ENCODE measurements around the gene RARG.

DNA sequence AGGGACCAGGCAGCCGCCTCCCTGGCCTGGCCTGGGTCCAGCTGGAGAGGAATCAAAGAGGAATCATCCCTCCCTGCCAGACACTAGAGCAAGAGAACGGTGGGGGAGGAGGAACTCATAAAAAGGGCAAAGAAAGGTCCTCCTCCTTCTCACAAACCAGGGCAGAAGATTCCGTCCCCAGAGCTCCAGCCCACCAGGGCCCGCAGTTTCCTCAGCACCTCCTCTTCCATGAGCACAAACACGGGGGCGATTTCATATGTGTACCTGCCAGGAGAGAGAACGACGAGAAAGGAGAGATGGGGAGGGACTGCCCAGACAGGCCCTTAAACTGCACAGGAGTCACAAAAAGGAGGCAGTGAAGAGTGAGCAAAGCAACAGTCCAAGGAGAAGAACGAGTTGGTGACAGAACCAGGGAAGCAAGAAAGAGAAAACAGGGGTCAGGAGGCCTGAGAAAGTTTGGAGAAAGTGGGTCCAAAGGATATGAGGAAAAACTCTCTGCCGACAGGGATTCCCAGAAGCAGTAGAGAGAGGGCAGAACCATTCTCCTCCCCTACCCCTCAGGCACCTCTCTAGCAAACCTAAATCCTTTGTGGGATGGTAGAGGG is 60.2 kb downstream of the RARG start:
- TF ChIP-seq CTCF (tag by site-specific recombination; IDR thresholded peaks at IDR 0.05) (no peak), ZNF48 (tag by site-specific recombination; IDR thresholded peaks at IDR 0.05) (no peak), ZNF518A (tag by site-specific recombination; conservative IDR thresholded peaks at IDR 0.05; ENCODE audit: low read depth) (no peak), ZNF621 (tag by site-specific recombination; IDR thresholded peaks at IDR 0.05) (no peak), ZNF776 (tag by site-specific recombination; IDR thresholded peaks at IDR 0.05; ENCODE audit: borderline replicate concordance) (no peak), ATF2 (tag by site-specific recombination; IDR thresholded peaks at IDR 0.05; ENCODE audit: low read depth) (no peak), ZNF670 (tag by site-specific recombination; IDR thresholded peaks at IDR 0.05; ENCODE audit: low read depth) (no peak)

Data from HEK293 (cell line).